A549 treated with RU486 at 1 μM for 4 hours (cell line): Measurements from ENCODE around the gene VSIG10. TPM values are rescaled to one million over a fixed set of nuclear protein-coding genes. Genes with fewer than 3 reads are reported as not detected.

Experiments
- total RNA-seq: library from RNA; stranded (reverse); fragments of 200-300 nt; extraction: Qiagen RNA extraction; gene quantifications from 5 replicates; pipeline ENCODE4 v1.2.3, GENCODE V29; 2022; ENCODE audit warnings: low read depth

The VSIG10 gene, protein sequence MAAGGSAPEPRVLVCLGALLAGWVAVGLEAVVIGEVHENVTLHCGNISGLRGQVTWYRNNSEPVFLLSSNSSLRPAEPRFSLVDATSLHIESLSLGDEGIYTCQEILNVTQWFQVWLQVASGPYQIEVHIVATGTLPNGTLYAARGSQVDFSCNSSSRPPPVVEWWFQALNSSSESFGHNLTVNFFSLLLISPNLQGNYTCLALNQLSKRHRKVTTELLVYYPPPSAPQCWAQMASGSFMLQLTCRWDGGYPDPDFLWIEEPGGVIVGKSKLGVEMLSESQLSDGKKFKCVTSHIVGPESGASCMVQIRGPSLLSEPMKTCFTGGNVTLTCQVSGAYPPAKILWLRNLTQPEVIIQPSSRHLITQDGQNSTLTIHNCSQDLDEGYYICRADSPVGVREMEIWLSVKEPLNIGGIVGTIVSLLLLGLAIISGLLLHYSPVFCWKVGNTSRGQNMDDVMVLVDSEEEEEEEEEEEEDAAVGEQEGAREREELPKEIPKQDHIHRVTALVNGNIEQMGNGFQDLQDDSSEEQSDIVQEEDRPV
- 17.5 to 24.1 TPM (median 19.0 TPM) in 5 replicates for total RNA-seq

DNA sequence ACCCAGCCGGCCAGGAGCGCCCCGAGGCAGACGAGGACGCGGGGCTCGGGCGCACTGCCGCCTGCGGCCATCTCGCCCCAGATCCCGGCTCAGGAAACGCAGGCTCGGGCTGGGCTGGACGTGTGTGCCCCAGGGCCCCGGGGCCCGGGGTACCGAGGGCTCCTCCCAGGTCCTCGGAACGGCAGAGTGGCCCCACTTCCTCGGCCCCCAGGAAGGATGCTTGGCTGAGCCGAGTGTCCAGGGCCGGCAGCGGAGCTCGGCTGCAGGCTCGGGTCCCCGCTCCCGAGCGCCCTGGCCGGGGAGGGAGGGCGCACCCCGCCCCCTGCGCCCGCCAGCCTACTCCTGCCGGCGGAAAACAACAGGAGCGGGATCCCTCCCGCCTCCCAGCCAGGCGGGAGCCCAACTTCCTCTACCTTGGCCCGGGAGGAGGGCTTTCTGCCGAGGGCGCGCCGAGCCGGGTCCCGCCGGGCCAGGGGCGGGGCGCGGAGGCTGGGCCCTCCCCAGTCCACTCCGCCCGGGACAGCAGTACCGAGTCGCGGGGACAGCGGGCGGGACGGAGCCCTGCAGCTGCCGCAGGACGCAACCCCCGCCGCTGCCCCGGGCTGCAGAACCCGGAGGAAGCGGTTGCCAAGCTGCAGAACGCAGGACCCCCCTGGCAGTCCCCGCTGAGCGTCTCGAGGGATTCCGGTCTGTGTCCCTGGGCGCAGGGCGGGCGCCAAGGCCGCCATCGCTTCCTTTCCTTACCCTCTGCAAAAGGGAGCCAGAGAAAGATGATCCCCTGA lies at the start of gene VSIG10:
TSS of gene VSIG10 (minus strand) at position 411 of the 782 bp plus-strand sequence. CDS start at position 71, 340 bp downstream.

DNA sequence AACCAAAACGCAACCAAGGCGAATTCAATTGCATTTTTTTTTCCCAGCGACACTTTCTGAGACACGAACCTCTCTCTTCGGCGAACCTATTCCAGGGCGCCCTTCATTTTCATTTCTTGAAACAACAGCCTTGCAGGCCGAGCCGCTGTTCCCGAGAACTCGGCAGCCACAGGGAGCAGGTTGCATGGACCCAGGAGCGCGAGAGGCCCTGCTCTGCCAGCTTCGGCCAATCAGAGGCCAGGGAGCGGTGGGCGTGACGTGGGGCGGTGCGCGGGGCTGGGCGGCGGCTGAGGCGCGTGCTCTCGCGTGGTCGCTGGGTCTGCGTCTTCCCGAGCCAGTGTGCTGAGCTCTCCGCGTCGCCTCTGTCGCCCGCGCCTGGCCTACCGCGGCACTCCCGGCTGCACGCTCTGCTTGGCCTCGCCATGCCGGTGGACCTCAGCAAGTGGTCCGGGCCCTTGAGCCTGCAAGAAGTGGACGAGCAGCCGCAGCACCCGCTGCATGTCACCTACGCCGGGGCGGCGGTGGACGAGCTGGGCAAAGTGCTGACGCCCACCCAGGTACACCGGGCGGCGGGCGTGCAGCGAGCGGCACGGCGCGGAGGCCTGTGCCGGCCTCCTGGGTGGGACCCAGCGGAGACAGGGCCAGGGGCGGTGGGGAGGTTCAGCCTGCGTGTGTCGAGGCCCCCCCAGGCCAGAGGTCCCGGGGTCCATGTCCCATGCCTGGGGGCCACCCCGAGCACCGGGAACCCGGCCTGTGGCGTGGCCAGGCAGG lies 32.2 kb upstream of the VSIG10 start, which contains the start of gene PEBP1:
TSS of gene PEBP1 (plus strand) at position 337 of the 771 bp plus-strand sequence. CDS start at position 423, 86 bp downstream.

DNA sequence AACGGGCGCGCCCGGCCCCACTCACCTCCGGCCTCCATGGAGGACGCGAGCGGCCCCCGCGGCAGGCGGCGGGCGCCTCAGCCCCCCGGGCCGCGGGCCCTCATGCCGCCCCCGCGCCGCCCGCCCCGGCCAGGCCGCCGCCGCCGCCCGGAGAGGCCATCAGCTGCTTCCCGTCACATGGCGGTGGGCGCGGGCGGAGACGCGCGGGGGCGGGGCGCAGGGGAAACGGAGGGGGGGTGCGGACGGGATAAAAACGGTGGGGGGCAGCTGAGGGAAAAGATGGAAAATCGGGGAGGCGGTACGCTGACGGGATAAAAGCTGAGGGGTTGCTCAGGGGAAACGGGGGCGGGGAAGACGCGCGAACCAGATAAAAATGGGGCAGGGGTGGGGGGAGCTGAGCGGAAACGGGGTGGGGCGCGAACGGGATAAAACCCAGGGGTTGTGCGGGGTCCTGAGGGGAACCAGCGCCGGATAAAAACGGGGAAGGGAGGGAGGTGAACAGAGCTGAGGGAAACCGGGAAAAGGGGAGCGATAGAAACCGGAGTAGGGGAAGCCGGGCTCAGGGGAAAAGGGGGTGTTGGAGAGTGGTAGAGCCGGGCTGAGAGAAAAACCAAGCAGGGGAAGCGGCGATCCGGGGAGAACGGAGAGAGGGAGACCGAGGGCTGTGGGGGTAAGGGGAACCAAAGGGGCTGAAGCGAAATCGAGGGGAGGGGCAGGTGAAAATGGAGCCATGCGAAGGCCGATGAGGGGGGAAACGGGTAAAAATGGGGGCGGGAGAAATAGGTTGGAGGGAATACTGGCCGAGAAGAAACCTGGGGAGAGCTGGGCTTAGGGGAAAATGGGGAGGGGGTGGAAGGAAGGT lies 42.6 kb downstream of the VSIG10 start, which contains the start of gene WSB2:
TSS of gene WSB2 (minus strand) at position 169 of the 862 bp plus-strand sequence. CDS start at position 38, 131 bp downstream.

DNA sequence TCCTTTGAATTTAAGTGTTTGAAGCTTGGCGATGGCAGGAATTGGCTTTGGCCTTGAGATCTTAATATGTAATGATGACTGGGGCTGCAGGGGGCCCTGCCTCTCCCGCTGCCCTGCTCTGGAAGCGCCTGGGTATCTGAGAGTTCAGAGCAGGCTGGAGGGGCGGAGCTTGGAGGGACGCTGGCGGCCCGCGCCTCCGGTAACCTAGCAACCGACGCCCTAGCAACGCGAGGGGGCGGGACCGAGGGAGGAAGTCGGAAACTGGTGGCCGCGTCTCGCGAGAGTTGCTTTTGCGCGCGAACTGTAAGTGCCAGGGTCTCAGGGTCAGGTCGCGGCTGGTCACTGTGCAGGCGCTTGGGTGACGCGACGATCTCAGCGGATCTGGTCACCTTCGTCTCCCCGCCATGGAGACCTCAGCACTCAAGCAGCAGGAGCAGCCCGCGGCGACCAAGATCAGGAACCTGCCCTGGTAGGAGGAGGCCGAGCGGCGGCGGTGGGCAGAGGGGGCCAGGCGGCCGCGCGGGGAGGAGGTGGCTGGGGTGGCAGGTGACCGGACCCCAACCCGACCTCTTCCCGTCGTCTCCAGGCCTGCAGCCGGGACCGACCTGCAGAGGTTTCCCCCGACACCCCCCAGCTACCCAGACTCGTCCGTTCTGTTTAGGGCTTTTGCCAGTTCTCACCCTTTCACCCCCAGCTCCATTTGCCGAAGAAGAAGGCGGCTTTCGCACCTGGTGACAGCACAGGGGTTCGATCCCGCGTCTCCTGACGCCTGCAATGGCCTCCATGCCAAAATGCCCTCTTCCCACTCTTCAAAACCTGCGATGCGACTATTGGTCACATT lies 87.2 kb downstream of the VSIG10 start, which contains the start of gene RFC5:
TSS of gene RFC5 (plus strand) at position 280 of the 841 bp plus-strand sequence. CDS start at position 405, 125 bp downstream.

Other genes starting within 250 kb of the VSIG10 start
- 0.54 to 0.72 TPM (median 0.60 TPM) in 5 replicates for gene KSR2, start 135.0 kb downstream of the VSIG10 start, total RNA-seq
- gene RFC5, start 87.3 kb downstream of the VSIG10 start, total RNA-seq: 39.3 to 45.6 TPM (median 43.6 TPM) in 5 replicates
- 71.8 to 81.1 TPM (median 75.6 TPM) in 5 replicates for gene WSB2, start 42.8 kb downstream of the VSIG10 start, total RNA-seq
- 234 to 295 TPM (median 272 TPM) in 5 replicates for gene PEBP1, start 32.1 kb upstream of the VSIG10 start, total RNA-seq